Hematopoietic multipotent progenitor cell (in vitro differentiated cells): ENCODE measurements around the gene IFNA5. TPM values are rescaled to one million over a fixed set of nuclear protein-coding genes. Genes with fewer than 3 reads are reported as not detected.

ENCODE experiments used
- DNase-seq, 3 donors: peaks; one replicate each; pipeline ENCODE4 v3.0.0-alpha.2; 2011 to 2015; ENCODE audit warnings: low read depth in 2 of 3, low spot score in 2 of 3
- total RNA-seq: library from RNA; depleted of rRNA; stranded (reverse); fragments of >200 nt; gene quantifications from one replicate; pipeline ENCODE4 v1.2.3, GENCODE V29; 2012

Gene IFNA5
- total RNA-seq, 1 donor, result not detected

DNA sequence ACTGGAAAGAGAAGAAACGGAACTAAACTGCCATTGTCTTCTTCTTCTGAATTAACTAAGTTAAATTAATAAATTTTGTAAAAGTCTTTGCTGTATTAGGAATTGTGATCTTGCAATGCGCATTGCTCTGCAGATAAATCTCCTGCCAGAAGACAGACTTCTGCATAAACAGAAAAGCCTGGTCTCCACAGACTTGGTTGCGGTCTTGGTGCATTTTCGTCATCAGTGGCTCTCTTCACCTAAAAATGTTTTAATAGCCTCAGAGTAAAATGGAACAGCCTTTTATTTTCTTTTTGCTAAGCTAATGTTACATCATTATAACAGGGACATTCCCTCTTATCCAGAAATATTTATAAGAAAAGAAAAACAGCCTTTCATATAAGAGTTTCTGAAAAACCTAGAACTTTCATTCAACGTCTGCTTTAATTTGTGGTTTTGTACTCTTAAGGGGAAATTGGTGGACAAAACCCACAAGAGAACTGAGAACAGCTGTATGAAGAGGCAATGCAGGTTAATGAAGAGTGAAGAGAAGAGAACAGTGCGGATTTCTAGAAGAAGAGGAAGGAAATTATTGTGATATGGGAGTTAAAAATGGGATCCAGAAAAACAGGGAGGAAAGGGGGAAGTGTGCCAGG, 10.1 kb downstream of the IFNA5 start:
- peak in 2 of 3 donors; percentile 21 to 76 for DNase-seq

DNA sequence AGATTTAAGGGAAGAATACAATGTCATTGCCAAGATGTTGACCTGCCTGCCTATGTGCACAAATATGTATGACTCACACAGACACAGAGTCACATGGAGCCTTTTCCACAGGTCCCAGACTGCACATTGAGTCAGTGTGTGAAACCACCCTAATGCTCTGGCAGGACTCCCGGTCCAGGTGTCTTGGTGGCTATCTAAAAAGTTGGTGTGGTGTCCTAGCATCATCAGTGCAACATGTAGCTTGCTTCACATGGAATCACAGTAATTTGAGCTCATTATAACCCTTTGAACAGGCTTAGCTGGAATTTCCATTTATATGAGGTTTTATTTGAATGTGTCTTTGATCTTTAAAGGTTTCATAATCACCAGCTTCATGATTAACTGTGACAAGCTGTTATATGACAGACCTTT, 10.7 kb downstream of the IFNA5 start:
- peak in 2 of 3 donors; percentile 11 to 24 for DNase-seq

DNA sequence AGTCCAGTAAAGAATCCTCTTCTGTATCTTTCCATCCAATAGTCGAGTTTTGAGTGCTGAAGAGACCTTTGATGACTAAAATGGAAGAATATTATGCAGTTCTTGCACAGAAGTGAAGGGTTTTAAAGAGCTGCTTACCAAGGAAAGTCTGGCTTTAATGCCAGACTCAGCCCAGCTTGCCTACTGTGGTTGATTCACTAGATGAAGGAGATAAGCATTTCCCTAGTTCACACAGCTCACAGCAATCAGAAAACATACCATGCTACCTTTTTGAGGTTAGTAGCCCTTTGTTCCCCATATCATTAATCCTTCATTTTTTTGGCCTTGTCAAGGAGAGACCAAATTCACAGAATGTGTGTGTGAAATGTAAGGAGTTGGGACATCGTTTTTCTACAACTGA, 15.3 kb downstream of the IFNA5 start:
- DNase-seq, result peak in 1 of 3 donors; percentile 46

DNA sequence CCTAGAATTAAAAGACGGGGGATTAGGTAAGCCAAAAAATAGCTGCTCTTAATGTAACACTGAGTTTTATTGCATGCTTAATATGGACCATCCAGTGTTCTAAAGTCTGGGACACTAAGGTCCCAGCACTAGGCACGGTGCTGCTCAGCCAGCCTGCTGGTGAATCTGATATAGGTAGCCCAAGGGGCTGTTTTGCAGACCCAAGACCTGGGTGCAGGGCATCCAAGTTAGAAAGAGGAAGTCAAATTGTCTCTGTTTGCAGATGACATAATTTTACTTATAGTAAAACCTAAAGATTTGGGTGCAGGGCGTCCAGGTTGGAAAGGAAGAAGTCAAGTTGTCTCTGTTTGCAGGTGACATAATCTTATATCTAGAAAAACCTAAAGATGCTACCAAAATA, 17.8 kb downstream of the IFNA5 start:
- no peak for DNase-seq

DNA sequence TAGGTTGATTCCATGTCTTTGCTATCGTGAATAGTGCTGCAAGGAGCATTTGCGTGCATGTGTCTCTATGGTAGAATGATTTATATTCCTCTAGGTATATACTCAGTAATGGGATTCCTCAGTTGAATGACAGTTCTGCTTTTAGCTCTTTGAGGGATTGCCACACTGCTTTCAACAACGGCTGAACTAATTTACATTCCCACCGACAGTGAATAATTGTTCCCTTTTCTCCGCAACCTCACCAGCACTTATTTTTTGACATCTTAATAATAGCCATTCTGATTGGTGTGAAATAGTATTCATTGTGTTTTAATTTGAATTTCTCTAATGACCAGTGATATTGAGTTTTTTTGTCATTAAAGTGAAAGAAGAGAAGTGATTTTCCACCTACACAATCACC, 18.5 kb downstream of the IFNA5 start:
- DNase-seq, result no peak

DNA sequence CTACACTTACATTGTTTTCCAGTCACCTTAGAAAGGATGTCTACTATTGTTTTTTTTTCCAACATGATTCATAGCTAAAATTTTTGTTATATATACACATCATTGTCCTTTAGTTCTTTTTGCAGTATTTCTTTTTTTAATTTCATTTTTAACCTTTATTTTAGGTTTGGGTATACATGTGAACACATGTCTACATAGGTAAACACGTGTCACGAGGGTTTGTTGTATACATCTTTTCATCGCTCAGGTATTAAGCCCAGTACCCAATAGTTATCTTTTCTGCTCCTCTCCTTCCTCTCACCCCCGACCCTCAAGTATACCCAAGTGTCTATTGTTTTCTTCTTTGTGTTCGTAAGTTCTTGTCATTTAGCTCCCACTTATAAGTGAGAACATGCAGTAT, 19.0 kb downstream of the IFNA5 start:
- DNase-seq, result no peak

DNA sequence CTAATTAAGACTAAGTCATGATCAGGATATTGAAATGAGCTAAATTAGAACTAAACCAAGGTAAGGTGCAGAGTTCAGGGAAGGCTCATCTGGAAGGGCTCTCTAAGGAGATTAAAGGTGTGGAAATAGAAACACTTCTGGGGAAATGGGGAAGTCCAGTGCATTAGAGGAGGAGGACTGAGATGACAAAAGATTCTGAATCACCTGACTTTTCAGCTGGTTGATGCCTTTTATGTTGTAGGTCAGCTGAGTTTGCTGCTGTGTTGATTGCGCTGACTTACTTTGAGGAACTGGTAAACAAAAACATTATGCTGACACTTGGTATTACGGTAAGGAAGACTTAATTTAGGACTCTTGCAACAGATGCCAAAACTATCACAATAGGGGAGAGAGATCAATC, 23.8 kb downstream of the IFNA5 start:
- no peak for DNase-seq

DNA sequence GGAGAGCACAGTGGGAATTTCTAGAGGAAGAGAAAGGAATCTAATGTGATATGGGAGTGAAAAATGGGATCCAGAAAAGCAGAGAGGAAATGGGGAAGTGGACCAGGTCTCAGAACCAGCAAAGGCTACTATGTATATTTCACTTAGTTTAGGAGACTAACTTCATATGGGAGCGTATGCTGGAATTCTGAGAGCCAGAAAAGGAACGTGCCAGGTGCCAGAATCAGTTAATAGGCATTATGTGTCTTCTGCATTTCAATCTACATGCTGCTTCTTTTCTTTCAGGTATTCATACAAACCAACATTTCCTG, 36.8 kb downstream of the IFNA5 start:
- DNase-seq, result no peak

DNA sequence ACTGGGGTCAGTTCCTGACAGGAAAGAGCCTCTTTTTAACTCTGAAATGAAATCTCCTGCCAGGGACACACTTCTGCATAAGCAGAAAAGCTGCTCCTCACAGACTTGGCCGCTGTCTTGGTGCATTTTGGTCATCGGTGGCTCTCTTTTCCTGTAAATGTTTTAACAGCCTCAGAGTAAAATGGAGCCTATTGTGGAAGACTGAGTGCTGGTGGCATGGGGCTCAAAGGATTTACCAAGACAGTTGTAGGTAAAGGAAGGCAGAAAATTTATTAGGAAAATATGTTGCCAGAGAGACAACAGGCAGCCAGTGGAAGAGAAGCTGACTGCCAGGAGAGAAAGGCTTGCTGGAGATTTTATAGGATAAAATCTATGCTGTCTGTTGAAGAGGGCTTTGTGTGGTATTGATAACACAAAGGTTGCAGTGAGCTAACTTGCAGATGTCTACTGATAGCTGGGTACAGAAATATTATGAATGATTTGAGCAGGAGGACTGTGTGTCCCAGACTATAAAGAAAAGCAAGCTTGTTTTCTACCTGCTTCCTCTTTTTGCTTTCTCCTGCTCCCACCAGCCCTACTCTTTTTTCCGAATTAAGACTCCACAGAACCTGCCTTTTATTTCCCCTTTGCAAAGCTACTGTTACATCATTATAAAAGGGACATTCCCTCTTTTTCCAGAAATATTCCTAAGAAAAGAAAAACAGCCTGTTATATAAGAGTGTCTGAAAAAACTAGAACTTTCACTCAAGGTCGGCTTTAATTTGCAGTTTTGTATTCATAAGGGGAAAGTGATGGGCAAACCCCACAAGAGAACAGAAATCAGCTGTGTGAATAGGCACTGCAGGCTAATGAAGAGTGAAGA, 37.4 kb downstream of the IFNA5 start:
- peak in 1 of 3 donors; percentile 34 for DNase-seq

DNA sequence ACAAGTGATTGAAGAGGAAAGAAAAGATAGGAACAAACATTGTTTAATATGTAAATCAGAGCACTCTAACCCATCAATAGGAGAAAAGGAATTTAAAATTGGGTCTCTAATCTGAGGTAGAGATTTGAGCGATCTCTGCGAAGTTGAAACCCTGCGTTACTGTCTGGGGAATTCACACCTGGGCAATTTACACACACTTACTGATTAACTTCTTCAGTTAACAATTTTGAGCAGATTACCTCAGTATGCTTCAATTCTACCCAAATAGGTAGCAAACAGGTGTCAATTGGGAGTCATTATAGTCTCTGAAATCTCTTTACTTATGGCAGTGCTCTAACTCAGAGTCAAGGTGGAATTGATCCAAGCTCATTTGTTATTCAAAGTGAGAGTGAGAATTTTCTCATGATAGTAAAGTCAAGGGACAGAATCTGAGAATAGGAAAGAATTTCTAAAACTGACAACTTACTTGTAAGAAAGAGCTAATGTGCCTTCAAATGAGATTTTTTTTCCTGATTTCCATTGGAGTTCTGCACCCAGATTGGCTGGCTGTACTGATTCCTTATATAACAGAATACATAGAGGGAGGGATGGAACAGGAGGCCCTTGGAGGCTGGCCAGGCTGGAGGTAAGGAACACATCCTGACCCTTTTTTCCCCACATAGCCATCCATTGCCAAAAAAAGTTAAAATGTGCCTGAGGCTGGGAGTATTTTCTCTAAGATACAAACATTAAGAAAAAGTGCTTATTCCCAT, 38.2 kb downstream of the IFNA5 start:
- no peak for DNase-seq

DNA sequence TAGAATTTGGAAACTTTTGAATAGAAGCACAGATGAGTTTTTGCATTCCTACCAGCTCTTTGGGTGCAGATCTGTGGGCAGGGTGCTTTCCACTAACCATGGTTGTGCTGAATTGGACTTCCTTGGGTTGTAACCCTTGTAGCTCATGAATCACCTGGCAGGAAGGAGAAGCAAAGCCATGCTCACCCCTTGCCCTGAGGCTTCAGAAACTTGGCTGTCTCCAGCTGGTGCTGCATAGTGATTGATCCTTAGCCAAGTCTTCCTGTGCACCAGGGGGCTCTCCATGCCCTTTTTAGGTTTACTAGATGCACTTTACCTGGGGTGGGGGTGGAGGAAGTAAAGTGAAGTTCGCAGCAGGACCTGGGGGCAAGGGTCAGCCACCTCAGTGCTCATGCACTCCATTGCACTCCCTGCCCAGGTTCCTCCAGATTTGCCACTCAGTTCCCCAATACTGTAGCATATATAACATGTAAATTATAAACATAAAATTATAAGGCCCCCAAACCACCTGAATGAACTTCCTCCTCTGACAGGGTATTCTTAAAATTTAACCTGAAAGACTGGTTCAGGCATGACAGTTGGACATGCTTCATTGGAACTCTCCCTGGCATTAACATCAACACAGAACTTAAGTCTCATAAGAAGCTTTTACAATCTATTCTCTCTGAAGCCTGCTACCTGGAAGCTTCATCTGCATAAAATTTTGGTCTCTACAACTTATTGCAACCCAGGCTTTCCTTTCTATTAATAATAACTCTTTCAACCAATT, 39.5 kb downstream of the IFNA5 start:
- no peak for DNase-seq

DNA sequence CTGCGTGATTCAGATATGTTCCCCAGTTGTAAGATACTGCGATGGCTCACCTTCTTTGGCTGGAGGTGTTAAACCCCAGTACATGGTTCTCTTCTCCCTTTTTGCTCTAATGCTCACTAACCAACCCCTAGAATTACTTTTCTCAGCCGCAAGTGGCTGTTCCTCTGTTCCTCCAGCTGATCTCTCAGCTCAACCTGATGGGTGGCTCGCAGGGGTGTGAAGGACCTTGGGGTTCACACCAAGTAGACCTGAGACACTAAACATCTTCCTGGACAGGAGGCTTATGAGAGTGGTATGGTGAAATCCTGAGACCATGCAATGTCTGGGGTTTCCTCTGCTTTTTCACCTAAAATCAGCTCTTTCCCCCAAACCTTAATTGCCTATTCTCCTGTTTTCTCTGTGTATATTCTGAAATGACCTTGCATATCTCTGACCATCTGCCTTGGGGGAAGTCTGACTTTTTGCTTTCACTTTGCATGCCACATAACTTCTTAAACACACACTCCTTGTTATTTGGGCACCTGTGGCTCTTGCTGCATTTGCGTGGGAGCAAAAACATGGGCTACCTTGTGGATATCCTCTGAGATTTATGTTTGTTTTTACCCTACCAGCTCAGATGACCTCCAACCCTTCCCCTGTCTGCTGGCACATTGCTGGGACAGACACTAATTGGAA, 49.4 kb downstream of the IFNA5 start:
- DNase-seq, result peak in 2 of 3 donors; percentile 32 to 70

Other genes starting within 250 kb of the IFNA5 start
- under 0.01 TPM for gene IFNB1, start 227.4 kb downstream of the IFNA5 start, total RNA-seq
- not detected for gene IFNW1, start 163.5 kb downstream of the IFNA5 start, total RNA-seq
- not detected for gene IFNA21, start 138.7 kb downstream of the IFNA5 start, total RNA-seq
- gene IFNA4, start 117.7 kb downstream of the IFNA5 start, total RNA-seq, result not detected
- gene IFNA7, start 103.1 kb downstream of the IFNA5 start, total RNA-seq, result not detected
- not detected for gene IFNA10, start 98.2 kb downstream of the IFNA5 start, total RNA-seq
- not detected for gene IFNA16, start 88.0 kb downstream of the IFNA5 start, total RNA-seq
- not detected for gene IFNA17, start 77.1 kb downstream of the IFNA5 start, total RNA-seq
- gene IFNA14, start 65.3 kb downstream of the IFNA5 start, total RNA-seq, result not detected
- 22.6 TPM for gene KLHL9, start 30.1 kb upstream of the IFNA5 start, total RNA-seq
- gene IFNA6, start 45.6 kb upstream of the IFNA5 start, total RNA-seq, result not detected
- gene IFNA13, start 62.7 kb upstream of the IFNA5 start, total RNA-seq, result not detected
- gene IFNA2, start 80.1 kb upstream of the IFNA5 start, total RNA-seq, result not detected
- not detected for gene IFNA8, start 103.8 kb upstream of the IFNA5 start, total RNA-seq
- gene IFNA1, start 135.1 kb upstream of the IFNA5 start, total RNA-seq, result not detected
- gene IFNE, start 177.0 kb upstream of the IFNA5 start, total RNA-seq, result not detected